ENCODE data around the gene BBS4.

DNA sequence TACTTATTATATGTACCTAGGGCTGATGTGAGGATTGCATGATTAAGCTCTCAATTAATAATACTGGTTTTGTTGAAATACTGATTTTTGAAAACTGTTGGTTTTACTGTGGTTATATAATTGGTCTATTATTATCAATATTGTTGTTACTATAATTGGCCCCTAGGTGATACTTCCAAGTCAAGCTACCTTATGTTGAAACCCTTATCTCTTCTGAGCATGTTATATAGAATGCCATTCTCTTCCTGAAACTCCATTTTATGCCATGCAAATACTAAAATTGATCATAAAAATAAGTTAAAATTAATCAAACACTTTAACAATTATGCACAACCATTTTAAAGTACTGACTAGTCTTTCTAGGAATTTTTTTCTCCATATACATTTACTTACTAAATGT lies 46.1 kb downstream of the BBS4 start:
- TF ChIP-seq, protein P1, sequence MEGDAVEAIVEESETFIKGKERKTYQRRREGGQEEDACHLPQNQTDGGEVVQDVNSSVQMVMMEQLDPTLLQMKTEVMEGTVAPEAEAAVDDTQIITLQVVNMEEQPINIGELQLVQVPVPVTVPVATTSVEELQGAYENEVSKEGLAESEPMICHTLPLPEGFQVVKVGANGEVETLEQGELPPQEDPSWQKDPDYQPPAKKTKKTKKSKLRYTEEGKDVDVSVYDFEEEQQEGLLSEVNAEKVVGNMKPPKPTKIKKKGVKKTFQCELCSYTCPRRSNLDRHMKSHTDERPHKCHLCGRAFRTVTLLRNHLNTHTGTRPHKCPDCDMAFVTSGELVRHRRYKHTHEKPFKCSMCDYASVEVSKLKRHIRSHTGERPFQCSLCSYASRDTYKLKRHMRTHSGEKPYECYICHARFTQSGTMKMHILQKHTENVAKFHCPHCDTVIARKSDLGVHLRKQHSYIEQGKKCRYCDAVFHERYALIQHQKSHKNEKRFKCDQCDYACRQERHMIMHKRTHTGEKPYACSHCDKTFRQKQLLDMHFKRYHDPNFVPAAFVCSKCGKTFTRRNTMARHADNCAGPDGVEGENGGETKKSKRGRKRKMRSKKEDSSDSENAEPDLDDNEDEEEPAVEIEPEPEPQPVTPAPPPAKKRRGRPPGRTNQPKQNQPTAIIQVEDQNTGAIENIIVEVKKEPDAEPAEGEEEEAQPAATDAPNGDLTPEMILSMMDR (conservative IDR thresholded peaks at IDR 0.05): no peak
- no peak for TF ChIP-seq EZH2 (IDR thresholded peaks at IDR 0.05; ENCODE audit: low read depth)

Data from PC-9 (cell line).